K562 (cell line): ENCODE results near the gene SLC44A5. TPM values are rescaled to one million over a fixed set of nuclear protein-coding genes. Genes with fewer than 3 reads are reported as not detected.

Experiments
- CHD7 ChIP-seq: fragments of 200-600 bp; sonication (generic); IDR thresholded peaks from one replicate; pipeline ENCODE4 v1.6.1; 2012; ENCODE audit warnings: mild to moderate bottlenecking, low read depth, low read length, inconsistent platforms
- CUX1 ChIP-seq: fragments of 200-800 bp; sonication (Bioruptor generic); IDR thresholded peaks from 2 replicates; pipeline ENCODE4 v1.6.1; 2016; ENCODE audit warnings: missing genetic modification characterization, missing compliant biosample characterization
- HNRNPH1 ChIP-seq: fragments of 200-400 bp; formaldehyde crosslinking; optimal IDR thresholded peaks from 2 replicates; pipeline ENCODE3; 2017; ENCODE audit warnings: low read depth, mild to moderate bottlenecking, low read length, moderate library complexity
- MYC ChIP-seq, 2 experiments: fragments of 250-450 bp in 1 of 2; sonication (Bioruptor Pico) in 1 of 2; IDR thresholded peaks; 2 replicates each; pipeline versions ENCODE4 v1.5.1 to v1.6.1; 2012 to 2021; ENCODE audit warnings: low read depth in 2 of 2, borderline replicate concordance in 1 of 2, improper control_type of control experiment in 1 of 2, low read length in 1 of 2, mild to moderate bottlenecking in 1 of 2, moderate library complexity in 1 of 2
- NR2C1 ChIP-seq, 2 experiments: fragments of 450-650 bp; IDR thresholded peaks; 2 replicates each; pipeline ENCODE4 v1.6.1; 2017; ENCODE audit warnings: mild to moderate bottlenecking in 2 of 2, antibody characterized with exemption in 1 of 2, inconsistent platforms in 1 of 2, missing compliant biosample characterization in 1 of 2, missing genetic modification characterization in 1 of 2
- PREB ChIP-seq: sonication (generic); formaldehyde crosslinking; IDR thresholded peaks from 2 replicates; pipeline ENCODE4 v1.8.1; 2023; ENCODE audit warnings: mild to moderate bottlenecking, missing genetic modification reagents
- ZNF449 ChIP-seq: fragments of 250-450 bp; sonication (Bioruptor Pico); IDR thresholded peaks from 2 replicates; pipeline ENCODE4 v1.8.0; 2022; ENCODE audit warnings: moderate library complexity, mild to moderate bottlenecking, inconsistent platforms
- polyA plus RNA-seq, 8 experiments: library from polyadenylated mRNA; depleted of rRNA in 4 of 8; stranded (reverse) in 5 of 8; unstranded in 3 of 8; fragments of >200 nt; fragmentation: Nextera tagmentation in 2 of 8; fragmentation: Illumina TruSeq in 1 of 8; extraction: Ambion mirVana in 2 of 8; extraction: Trizol in 1 of 8; gene quantifications; 2 replicates each; pipeline versions ENCODE4 v1.2.1 to v1.2.3, GENCODE V29; 2011 to 2014; ENCODE audit warnings: inconsistent platforms in 1 of 8, missing spikeins in 1 of 8
- total RNA-seq, 7 experiments: library from RNA; depleted of rRNA in 6 of 7; stranded (reverse); fragments of >200 nt in 6 of 7; fragmentation: Illumina TruSeq in 2 of 7; extraction: Trizol in 2 of 7; gene quantifications; 2 replicates each; pipeline versions ENCODE4 v1.2.1 to v1.2.3, GENCODE V29; 2011 to 2021; ENCODE audit warnings: low replicate concordance in 1 of 7

Gene SLC44A5
- total and polyA plus RNA-seq, 9 of the 15 experiments (the other 6 are each of a cell fraction or from before 2014, with no cell fraction given), result 1.2 to 10.1 (median 3.2) TPM

GRCh38 chr1:75245239-75245638 lies 365.7 kb downstream of the SLC44A5 start (continued):
- no peak for TF ChIP-seq CUX1
- TF ChIP-seq ZNF449 (CRISPR knock-in tag), result no peak
- no peak for TF ChIP-seq CHD7
- no peak for TF ChIP-seq NR2C1 (IDR thresholded peaks at IDR 0.05)
- TF ChIP-seq NR2C1 (tag; IDR thresholded peaks at IDR 0.05), result no peak
- TF ChIP-seq HNRNPH1, result no peak
- TF ChIP-seq PREB (CRISPR knock-in tag), result no peak
- TF ChIP-seq MYC (IDR thresholded peaks at IDR 0.05; ENCODE audit: low read depth, low read length), result no peak
- no peak for TF ChIP-seq MYC (CRISPR knock-in tag; IDR thresholded peaks at IDR 0.05; ENCODE audit: borderline replicate concordance, low read depth)
- TF ChIP-seq, all 486 proteins: peak for 0
